ENCODE measurements around the gene SSH3. TPM values are rescaled to one million over a fixed set of nuclear protein-coding genes. Genes with fewer than 3 reads are reported as not detected.

SSH3 gene
- total RNA-seq, 1 donor from 2014 or later: 7.6 TPM

Other genes starting within 250 kb of the SSH3 start
- 4.2 and 10.6 TPM in 2 replicates for gene RHOD, start 246.7 kb upstream of the SSH3 start, total RNA-seq
- gene KDM2A, start 184.3 kb upstream of the SSH3 start, total RNA-seq: 33.0 and 49.2 TPM in 2 replicates
- 35.7 and 49.5 TPM in 2 replicates for gene GRK2, start 37.1 kb upstream of the SSH3 start, total RNA-seq
- gene ANKRD13D, start 14.2 kb upstream of the SSH3 start, total RNA-seq: 27.0 and 30.1 TPM in 2 replicates
- 22.9 and 29.2 TPM in 2 replicates for gene POLD4, start 50.0 kb downstream of the SSH3 start, total RNA-seq
- 1.6 and 2.2 TPM in 2 replicates for gene CLCF1, start 70.1 kb downstream of the SSH3 start, total RNA-seq
- gene RAD9A, start 88.5 kb downstream of the SSH3 start, total RNA-seq: 5.0 and 5.3 TPM in 2 replicates
- gene PPP1CA, start 98.3 kb downstream of the SSH3 start, total RNA-seq: 239 and 250 TPM in 2 replicates
- not detected in 2 replicates for gene TBC1D10C, start 100.6 kb downstream of the SSH3 start, total RNA-seq
- 0.07 TPM in 1 of 2 replicates, not detected in the other for gene CARNS1, start 112.1 kb downstream of the SSH3 start, total RNA-seq
- gene RPS6KB2, start 125.0 kb downstream of the SSH3 start, total RNA-seq: 46.2 and 54.3 TPM in 2 replicates
- gene PTPRCAP, start 134.2 kb downstream of the SSH3 start, total RNA-seq: 0.14 and 0.40 TPM in 2 replicates
- 154 and 169 TPM in 2 replicates for gene CORO1B, start 139.9 kb downstream of the SSH3 start, total RNA-seq
- gene GPR152, start 149.2 kb downstream of the SSH3 start, total RNA-seq: not detected in 2 replicates
- 0.04 and 0.33 TPM in 2 replicates for gene CABP4, start 151.8 kb downstream of the SSH3 start, total RNA-seq
- gene TMEM134, start 165.7 kb downstream of the SSH3 start, total RNA-seq: 14.4 and 15.7 TPM in 2 replicates
- 77.2 and 91.2 TPM in 2 replicates for gene AIP, start 179.5 kb downstream of the SSH3 start, total RNA-seq
- gene PITPNM1, start 201.8 kb downstream of the SSH3 start, total RNA-seq: 15.5 and 16.4 TPM in 2 replicates
- gene CDK2AP2, start 204.6 kb downstream of the SSH3 start, total RNA-seq: 14.8 and 23.0 TPM in 2 replicates
- gene CABP2, start 219.9 kb downstream of the SSH3 start, total RNA-seq: not detected in 2 replicates

All from pulmonary artery endothelial cell (primary cell).